Measurements from ENCODE around the gene PPP1R3E. TPM values are rescaled to one million over a fixed set of nuclear protein-coding genes. Genes with fewer than 3 reads are reported as not detected.
"Not testable (repeated sequence)": the region's sequence is repeated elsewhere in the genome, so short reads cannot be mapped to it uniquely, and the experiment has no call there.

The PPP1R3E gene
- total RNA-seq, 2 experiments from 2014 or later, result 30.9 to 44.6 TPM

DNA sequence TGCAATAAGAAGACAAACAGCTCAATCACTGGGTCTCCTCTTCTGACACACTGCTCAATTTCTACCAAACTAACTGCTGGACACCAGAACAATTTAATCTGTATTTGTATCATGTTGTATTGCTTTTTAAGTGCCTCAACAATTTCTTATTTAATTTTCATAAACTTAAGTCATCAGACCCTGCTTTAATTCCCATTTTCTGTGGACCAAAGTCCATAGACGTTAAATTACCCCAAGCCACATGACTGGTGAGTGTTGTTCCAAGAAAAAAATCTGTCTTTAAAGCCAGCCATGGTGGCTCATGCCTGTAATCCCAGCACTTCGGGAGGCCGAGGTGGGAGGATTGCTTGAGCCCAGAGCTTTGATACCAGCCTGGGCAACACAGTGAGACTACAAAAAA is 25.5 kb downstream of the PPP1R3E start:
- ATAC-seq, result no peak
- Mint-ChIP-seq H3K4me1 (no peaks in the 10 kb centered on the region), H3K4me3 (no peak overlapping the region), H3K27me3 (no peaks in the 10 kb centered on the region), H3K9me3 (ENCODE audit: low read depth) (no peaks in the 10 kb centered on the region), H3K36me3 (ENCODE audit: low read depth) (peaks cover 10% of the 10 kb centered on the region), H3K27ac (no peak overlapping the region)
- DNase-seq, result no peak
- intact Hi-C loops (cut with DNase I, micrococcal nuclease), result no loop called here
- CTCF ChIA-PET, result interaction anchor here (0.7 to 1.8 kb wide), 7 partner anchors 9 to 303 kb away, joined by 3 to 5 read pairs (median 3); no protein-coding TSS in a partner anchor
- POLR2A ChIA-PET, result no interaction called here

DNA sequence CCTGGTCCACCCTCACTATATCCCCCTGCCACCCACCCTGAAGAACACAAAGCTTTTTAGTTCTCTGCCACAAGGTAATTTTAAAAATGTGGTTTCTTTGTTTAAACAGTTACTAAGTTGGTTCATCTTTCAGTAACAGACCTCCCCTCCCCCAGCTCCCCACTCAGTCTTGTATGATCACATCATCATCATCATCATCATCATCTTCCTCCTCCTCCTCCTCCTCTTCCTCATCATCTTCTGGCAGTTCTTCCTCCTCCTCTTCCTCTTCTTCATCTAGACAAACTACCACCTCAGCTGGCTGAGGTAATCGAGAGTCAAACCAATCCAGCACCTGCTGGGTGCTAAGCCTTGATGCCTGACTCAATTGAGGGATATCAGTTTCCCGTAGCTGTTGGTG is 27.2 kb downstream of the PPP1R3E start:
- no peaks in the 10 kb centered on the region for H3K4me1 Mint-ChIP-seq
- no peaks in the 10 kb centered on the region for H3K9me3 Mint-ChIP-seq (ENCODE audit: low read depth)
- H3K36me3 Mint-ChIP-seq (ENCODE audit: low read depth), result peaks cover 10% of the 10 kb centered on the region
- POLR2A ChIA-PET, result no interaction called here
- no peaks in the 10 kb centered on the region for H3K27me3 Mint-ChIP-seq
- intact Hi-C loops (cut with DNase I, micrococcal nuclease), result no loop called here
- DNase-seq (no peak), ATAC-seq (no peak)
- CTCF ChIA-PET, result interaction anchor here (0.6 to 1.7 kb wide), 4 partner anchors 12 to 183 kb away, joined by 3 to 5 read pairs (median 4); no protein-coding TSS in a partner anchor
- no peak overlapping the region for H3K4me3 Mint-ChIP-seq
- H3K27ac Mint-ChIP-seq, result no peak overlapping the region

DNA sequence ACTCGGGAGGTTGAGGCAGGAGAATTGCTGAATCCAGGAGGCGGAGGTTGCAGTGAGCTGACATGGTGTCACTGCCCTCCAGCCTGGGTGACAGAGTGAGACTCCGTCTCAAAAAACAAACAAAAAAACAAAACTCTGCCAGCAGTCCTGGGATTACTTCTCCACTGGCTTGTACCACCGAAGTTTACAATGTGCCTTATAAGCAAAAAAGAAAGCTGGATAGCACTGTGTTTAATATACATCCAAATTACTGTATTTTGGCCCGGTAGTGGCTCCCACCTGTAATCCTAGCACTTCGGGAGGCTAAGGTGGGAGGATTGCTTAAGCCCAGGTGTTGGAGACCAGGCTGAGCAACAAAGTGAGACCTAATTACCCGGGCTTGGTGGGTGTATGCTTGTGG is 33.5 kb downstream of the PPP1R3E start:
- no peak overlapping the region for H3K4me3 Mint-ChIP-seq
- H3K27ac Mint-ChIP-seq, result no peak overlapping the region
- no peaks in the 10 kb centered on the region for H3K36me3 Mint-ChIP-seq (ENCODE audit: low read depth)
- ATAC-seq (no peak), DNase-seq (no peak)
- H3K4me1 Mint-ChIP-seq, result no peaks in the 10 kb centered on the region
- CTCF ChIA-PET, result interaction anchor here (0.6 to 2.0 kb wide), 5 partner anchors 18 to 274 kb away, joined by 3 to 5 read pairs (median 3); no protein-coding TSS in a partner anchor
- intact Hi-C loops (cut with DNase I, micrococcal nuclease), result no loop called here
- no peaks in the 10 kb centered on the region for H3K9me3 Mint-ChIP-seq (ENCODE audit: low read depth)
- POLR2A ChIA-PET, result no interaction called here
- peaks cover 5% of the 10 kb centered on the region for H3K27me3 Mint-ChIP-seq

DNA sequence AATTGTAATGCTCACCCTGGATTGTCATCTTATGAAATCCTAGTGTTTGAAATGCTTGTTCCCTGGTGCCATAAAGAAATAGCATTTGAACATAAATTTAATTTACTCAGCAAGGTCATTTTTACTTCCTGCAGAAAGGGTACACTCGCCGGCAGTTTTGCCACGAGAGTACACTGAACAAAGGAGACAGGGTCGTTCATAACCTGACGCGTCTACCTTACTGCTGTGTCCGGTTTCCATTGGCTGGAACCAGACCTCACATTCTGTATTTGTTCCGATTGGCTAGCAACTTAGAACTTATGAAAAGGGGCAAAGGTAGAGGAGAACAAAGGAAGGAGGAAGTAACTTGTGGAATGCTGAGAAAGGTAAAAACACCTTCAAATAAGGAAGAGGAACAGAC is 41.8 kb downstream of the PPP1R3E start:
- DNase-seq; intact Hi-C loops (cut with DNase I, micrococcal nuclease); ATAC-seq: not testable (repeated sequence)

DNA sequence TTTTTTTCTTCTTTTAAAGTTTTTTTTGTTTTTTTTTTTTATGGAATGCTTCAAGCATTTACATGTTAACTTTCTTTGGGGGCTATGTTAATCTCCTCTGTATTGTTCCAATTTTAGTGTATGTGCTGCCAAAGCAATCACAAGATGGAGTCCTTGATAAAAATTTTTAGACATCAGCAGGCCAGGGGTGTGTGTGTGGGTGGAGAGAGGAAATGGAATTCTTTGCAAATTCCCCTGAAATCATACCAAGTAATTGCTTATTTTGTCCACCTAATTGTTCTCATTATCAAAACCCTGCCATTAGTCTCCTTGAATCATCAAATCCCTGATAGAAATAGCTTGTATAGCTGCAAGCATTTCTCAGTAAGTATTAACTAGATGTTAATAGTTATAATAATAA is 43.2 kb downstream of the PPP1R3E start:
- Mint-ChIP-seq H3K36me3 (ENCODE audit: low read depth) (no peaks in the 10 kb centered on the region), H3K4me1 (no peaks in the 10 kb centered on the region), H3K27me3 (peaks cover 23% of the 10 kb centered on the region), H3K4me3 (no peak overlapping the region), H3K27ac (no peak overlapping the region), H3K9me3 (ENCODE audit: low read depth) (no peaks in the 10 kb centered on the region)
- intact Hi-C loops (cut with DNase I, micrococcal nuclease), result no loop called here
- CTCF ChIA-PET, result interaction anchor here (0.8 to 1.8 kb wide), 4 partner anchors 15 to 121 kb away, joined by 3 to 5 read pairs (median 3); no protein-coding TSS in a partner anchor
- DNase-seq, result no peak
- POLR2A ChIA-PET, result interaction anchor here (0.6 kb wide), 1 partner anchor 14 kb away, joined by 4 read pairs; no protein-coding TSS in a partner anchor
- ATAC-seq, result no peak

More for the DNA sequence above, 41.8 kb downstream of the PPP1R3E start:
- H3K27ac Mint-ChIP-seq; H3K4me1 Mint-ChIP-seq; H3K9me3 Mint-ChIP-seq (ENCODE audit: low read depth); POLR2A ChIA-PET; H3K4me3 Mint-ChIP-seq; H3K36me3 Mint-ChIP-seq (ENCODE audit: low read depth): not testable (repeated sequence)
- H3K27me3 Mint-ChIP-seq, result peaks cover 25% of the 10 kb centered on the region
- CTCF ChIA-PET, result interaction anchor here (1.1 to 1.8 kb wide), 4 partner anchors 16 to 119 kb away, joined by 3 to 5 read pairs (median 3); no protein-coding TSS in a partner anchor

DNA sequence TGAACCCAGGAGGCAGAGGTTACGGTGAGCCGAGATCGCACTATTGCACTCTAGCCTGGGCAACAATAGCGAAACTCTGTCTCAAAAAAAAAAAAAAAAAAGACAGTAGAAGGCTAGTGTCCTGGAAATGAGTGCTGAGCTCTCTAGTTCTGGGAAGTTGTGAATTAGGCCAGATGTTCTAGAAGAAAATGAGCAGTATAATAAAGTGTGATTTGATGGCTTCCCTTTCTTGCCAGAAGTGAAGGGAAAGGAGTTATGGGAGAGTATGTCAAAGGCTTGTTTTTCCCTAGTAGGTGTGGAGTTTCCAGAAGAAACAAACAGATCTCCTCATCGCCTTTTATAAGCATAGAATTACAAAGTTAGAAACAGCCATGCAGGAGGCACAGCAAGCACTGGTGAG is 44.4 kb downstream of the PPP1R3E start:
- Mint-ChIP-seq H3K4me3 (no peak overlapping the region), H3K27ac (no peak overlapping the region), H3K27me3 (peaks cover 16% of the 10 kb centered on the region), H3K9me3 (ENCODE audit: low read depth) (no peaks in the 10 kb centered on the region), H3K36me3 (ENCODE audit: low read depth) (no peaks in the 10 kb centered on the region), H3K4me1 (no peaks in the 10 kb centered on the region)
- no peak for ATAC-seq
- intact Hi-C loops (cut with DNase I, micrococcal nuclease), result no loop called here
- ChIA-PET POLR2A (interaction anchor here (0.6 kb wide), 1 partner anchor 222 kb away, joined by 5 read pairs; no protein-coding TSS in a partner anchor), CTCF (interaction anchor here (0.9 to 2.0 kb wide), 2 partner anchors 52 to 122 kb away, joined by 3 to 7 read pairs; no protein-coding TSS in a partner anchor)
- no peak for DNase-seq

DNA sequence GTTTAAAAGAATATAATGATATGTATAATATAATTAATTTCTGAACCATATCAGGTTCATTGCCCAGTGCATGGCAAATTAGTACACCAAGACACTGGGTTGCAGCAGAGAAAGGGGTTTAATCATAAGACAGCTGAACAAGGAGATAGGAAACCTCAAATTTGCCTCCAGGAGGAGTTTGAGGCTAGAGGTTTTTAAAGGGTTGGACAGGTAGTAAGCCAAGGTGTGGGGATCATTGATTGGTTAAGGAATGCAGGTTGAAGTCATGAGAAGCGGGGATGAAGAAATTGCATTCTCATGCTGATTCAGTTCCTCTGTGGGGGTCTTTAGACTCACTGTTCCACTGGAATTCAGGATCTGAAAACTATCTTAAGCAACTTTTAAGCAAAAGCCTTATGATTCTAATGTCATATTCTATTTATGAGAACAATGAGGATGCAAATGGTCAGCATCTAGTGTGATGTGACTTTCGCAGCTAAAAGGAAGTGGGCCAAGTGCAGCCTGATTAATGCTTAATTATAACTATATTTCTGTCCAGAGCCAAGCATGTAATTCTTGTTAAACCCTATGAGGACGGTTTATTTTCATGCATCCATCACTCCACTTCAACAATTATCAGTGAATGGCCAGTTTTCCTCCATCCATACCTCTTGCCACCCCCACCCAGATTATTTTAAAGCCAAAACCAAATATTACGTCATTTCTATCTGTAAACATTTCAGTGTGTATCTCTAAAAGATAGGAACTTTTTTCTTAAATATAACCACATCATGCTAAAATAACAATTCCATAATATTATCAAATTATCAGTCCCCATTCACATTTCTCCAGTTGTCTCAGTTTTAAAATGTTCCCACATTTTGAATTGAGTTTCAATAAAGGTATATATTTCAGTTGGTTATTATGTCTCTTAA is 50.0 kb downstream of the PPP1R3E start:
- Mint-ChIP-seq H3K9me3 (ENCODE audit: low read depth) (no peaks in the 10 kb centered on the region), H3K4me1 (no peaks in the 10 kb centered on the region), H3K27ac (no peak overlapping the region), H3K27me3 (peaks cover 6% of the 10 kb centered on the region), H3K4me3 (no peak overlapping the region), H3K36me3 (ENCODE audit: low read depth) (no peaks in the 10 kb centered on the region)
- ATAC-seq (no peak), DNase-seq (no peak)
- CTCF ChIA-PET, result no interaction called here
- POLR2A ChIA-PET, result no interaction called here
- intact Hi-C loops (cut with DNase I, micrococcal nuclease), result no loop called here

DNA sequence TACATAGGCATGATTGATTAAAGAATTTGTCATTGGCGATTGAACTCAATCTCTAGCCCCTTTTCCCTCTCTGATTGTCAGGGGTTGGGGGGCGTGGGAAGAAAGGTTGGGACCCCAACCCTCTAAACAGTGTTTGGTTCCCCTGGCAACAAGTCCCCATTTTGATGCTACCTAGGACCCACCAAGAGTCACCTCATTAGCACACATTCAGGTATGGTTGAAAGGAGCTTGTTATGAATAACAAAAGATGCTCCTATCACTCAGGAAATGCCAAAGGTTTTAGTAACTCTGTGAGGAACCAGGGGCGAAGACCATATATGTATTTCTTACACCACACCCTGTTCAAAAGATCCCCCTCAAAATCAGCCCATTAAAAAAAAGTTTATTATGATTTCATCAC is 50.7 kb downstream of the PPP1R3E start:
- Mint-ChIP-seq H3K27ac (no peak overlapping the region), H3K9me3 (ENCODE audit: low read depth) (no peaks in the 10 kb centered on the region), H3K27me3 (peaks cover 6% of the 10 kb centered on the region), H3K4me3 (no peak overlapping the region), H3K36me3 (ENCODE audit: low read depth) (no peaks in the 10 kb centered on the region), H3K4me1 (no peaks in the 10 kb centered on the region)
- ATAC-seq, result no peak
- ChIA-PET CTCF (no interaction called here), POLR2A (no interaction called here)
- no peak for DNase-seq
- intact Hi-C loops (cut with DNase I, micrococcal nuclease), result no loop called here

DNA sequence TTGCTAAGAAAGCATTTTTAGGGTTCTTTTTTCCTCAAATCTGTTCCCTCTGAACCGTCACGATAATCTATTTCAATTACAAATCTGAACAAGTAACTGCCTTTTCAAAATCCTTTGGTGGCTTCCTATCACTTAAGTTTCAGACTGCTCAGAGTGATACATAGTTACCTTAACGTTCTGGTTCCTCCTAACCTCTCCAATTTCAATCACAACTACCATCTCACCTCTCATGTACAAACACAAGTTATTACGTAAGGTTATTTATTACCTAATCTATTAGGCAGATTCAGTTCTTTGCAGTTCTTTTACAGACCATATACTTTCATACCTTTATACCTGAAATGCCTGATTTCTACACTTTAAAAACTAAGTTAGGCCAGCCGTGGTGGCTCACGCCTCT is 52.8 kb downstream of the PPP1R3E start:
- no peaks in the 10 kb centered on the region for H3K4me1 Mint-ChIP-seq
- CTCF ChIA-PET, result no interaction called here
- POLR2A ChIA-PET, result no interaction called here

DNA sequence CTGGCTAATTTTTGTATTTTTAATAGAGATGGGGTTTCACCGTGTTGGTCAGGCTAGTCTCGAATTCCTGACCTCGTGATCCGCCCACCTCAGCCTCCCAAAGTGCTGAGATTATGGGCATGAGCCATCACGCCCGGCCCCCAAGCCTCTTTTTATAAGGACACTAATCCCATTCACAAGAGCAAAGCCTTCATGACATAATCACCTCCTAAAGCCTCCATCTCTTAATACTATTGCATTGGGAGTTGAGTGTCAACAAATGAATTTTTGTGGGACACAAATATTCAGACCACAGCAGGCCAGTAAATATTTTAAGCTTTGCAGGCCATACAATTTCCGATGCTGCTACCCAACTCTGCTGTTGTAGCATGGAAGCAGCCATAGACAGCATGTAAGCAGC is 54.1 kb downstream of the PPP1R3E start:
- Mint-ChIP-seq H3K9me3 (ENCODE audit: low read depth) (no peaks in the 10 kb centered on the region), H3K4me3 (no peak overlapping the region), H3K27me3 (peaks cover 6% of the 10 kb centered on the region), H3K4me1 (no peaks in the 10 kb centered on the region), H3K36me3 (ENCODE audit: low read depth) (no peaks in the 10 kb centered on the region), H3K27ac (no peak overlapping the region)
- ChIA-PET CTCF (no interaction called here), POLR2A (no interaction called here)
- intact Hi-C loops (cut with DNase I, micrococcal nuclease), result no loop called here
- ATAC-seq (no peak), DNase-seq (no peak)

More for the DNA sequence above, 52.8 kb downstream of the PPP1R3E start:
- H3K36me3 Mint-ChIP-seq (ENCODE audit: low read depth), result no peaks in the 10 kb centered on the region
- H3K27me3 Mint-ChIP-seq, result peaks cover 6% of the 10 kb centered on the region
- no peaks in the 10 kb centered on the region for H3K9me3 Mint-ChIP-seq (ENCODE audit: low read depth)
- no peak overlapping the region for H3K27ac Mint-ChIP-seq
- ATAC-seq (no peak), DNase-seq (no peak)
- intact Hi-C loops (cut with DNase I, micrococcal nuclease), result no loop called here
- no peak overlapping the region for H3K4me3 Mint-ChIP-seq
